Measurements from ENCODE around the gene ANKRD53. TPM values are rescaled to one million over a fixed set of nuclear protein-coding genes. Genes with fewer than 3 reads are reported as not detected.

The ANKRD53 gene
- polyA plus RNA-seq, 1 donor from 2014 or later = not detected

DNA sequence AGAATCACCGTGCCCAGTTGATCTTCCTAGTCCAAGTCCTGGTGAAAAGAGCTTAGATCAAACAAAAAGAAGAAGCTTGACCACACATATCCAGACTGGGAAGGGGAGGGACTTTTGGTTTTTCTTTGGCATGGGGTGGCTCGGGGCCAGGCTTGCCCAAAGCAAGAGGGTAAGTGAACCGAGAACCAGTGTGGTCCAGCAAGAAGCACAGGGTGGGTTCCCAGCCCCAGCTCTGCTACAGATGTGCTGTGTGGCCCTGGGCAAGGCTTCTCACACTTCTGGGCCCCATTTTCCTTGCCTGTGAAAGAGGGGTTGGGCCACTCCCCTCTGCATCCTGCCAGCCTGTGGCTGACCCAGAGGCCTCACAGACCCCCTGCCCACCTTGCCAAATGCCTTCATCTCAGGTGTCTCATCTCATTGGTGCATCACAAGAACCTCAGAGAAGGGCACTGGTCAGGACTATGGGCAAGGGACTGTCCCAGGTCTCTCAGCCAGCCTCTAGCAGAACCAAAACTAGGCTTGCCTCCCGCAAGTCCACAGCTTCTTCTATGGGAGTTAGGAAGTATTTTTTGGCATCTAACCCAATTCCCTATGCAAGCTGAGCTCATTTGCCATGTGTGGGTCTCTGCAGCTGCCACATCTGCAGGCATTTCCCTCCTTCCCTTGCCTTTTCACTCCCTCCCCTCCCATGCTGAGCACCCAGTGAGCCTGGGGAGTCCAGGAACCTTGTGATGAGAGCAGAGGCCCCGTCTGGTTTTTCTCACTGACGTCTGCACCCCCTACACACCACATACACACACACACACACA lies 35.8 kb upstream of the ANKRD53 start:
- H3K27me3 ChIP-seq (ENCODE audit: insufficient read depth, low read depth, low read length) = peaks cover 7% of the 10 kb centered on the region
- no peaks in the 10 kb centered on the region for H3K9me2 ChIP-seq (ENCODE audit: insufficient read depth, low read length)
- H3K4me2 ChIP-seq (ENCODE audit: low read length) = no peak overlapping the region
- no peak overlapping the region for H3K27ac ChIP-seq (ENCODE audit: low read length)
- H3K79me2 ChIP-seq (replicated peaks; ENCODE audit: insufficient read depth, low read length) = no peaks in the 10 kb centered on the region
- no peak overlapping the region for H3K9ac ChIP-seq (ENCODE audit: low read length)
- H2AFZ ChIP-seq (ENCODE audit: low read depth, low read length) = no peak overlapping the region
- no peaks in the 10 kb centered on the region for H3K9me3 ChIP-seq (ENCODE audit: low read length)
- H3F3A ChIP-seq (ENCODE audit: insufficient read depth, low read length, poor library complexity, severe bottlenecking) = no peaks in the 10 kb centered on the region
- H3K4me3 ChIP-seq (ENCODE audit: low read length) = no peak overlapping the region
- no peaks in the 10 kb centered on the region for H3K36me3 ChIP-seq (ENCODE audit: insufficient read depth, low read length)
- no peaks in the 10 kb centered on the region for H4K20me1 ChIP-seq (ENCODE audit: insufficient read depth)
- TF ChIP-seq RAD21 (conservative IDR thresholded peaks at IDR 0.05) (no peak), POLR2AphosphoS5 (IDR thresholded peaks at IDR 0.05) (no peak), CTCF (IDR thresholded peaks at IDR 0.05; ENCODE audit: poor library complexity, severe bottlenecking) (no peak), TAF1 (IDR thresholded peaks at IDR 0.05; ENCODE audit: low read depth) (no peak), REST (IDR thresholded peaks at IDR 0.05; ENCODE audit: borderline replicate concordance) (no peak), EP300 (conservative IDR thresholded peaks at IDR 0.05; ENCODE audit: poor library complexity, severe bottlenecking) (no peak), MXI1 (conservative IDR thresholded peaks at IDR 0.05; ENCODE audit: poor library complexity, severe bottlenecking) (no peak), EZH2 (IDR thresholded peaks at IDR 0.05; ENCODE audit: borderline replicate concordance, insufficient read depth, low read length, poor library complexity, severe bottlenecking) (no peak), SMC3 (conservative IDR thresholded peaks at IDR 0.05; ENCODE audit: poor library complexity) (no peak)

DNA sequence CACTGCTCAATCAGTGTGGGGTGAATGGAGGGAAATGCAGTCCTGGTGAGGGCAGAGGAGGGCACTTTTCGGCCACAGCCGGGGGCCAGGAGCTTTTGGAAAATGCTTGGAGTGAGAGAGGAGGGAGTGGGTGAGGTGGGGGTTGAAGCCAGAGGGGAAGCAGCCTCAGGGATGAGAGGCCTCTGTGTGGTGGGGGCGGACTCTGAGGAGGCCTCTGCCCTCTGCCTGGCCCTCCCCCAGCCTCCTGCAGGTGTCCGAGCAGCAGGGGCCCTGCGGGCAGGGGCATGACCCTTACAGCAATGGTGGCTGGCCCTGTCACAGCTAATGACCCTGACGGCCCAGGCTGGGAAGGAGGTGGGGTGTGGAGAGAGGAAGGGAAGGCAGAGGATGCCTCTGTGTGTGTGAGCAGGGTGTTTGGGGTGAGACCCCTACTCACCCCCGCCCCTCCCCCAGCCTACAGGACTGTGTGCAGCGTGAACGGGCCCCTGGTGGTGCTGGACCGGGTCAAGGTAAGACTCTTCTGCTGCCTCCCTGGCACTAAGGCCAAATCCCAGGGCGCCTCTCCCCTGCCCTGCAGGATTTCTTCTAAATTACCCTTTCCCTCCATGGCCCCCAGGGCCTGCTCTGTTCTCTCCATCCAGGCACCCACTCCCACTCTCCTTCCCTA lies 35.1 kb upstream of the ANKRD53 start:
- Histone ChIP-seq H3F3A (ENCODE audit: insufficient read depth, low read length, poor library complexity, severe bottlenecking) (no peaks in the 10 kb centered on the region), H3K9ac (ENCODE audit: low read length) (no peak overlapping the region), H4K20me1 (ENCODE audit: insufficient read depth) (no peaks in the 10 kb centered on the region), H3K36me3 (ENCODE audit: insufficient read depth, low read length) (no peaks in the 10 kb centered on the region), H3K4me2 (ENCODE audit: low read length) (no peak overlapping the region), H3K27ac (ENCODE audit: low read length) (no peak overlapping the region), H3K27me3 (ENCODE audit: insufficient read depth, low read depth, low read length) (peaks cover 15% of the 10 kb centered on the region), H3K9me3 (ENCODE audit: low read length) (no peaks in the 10 kb centered on the region), H3K9me2 (ENCODE audit: insufficient read depth, low read length) (no peaks in the 10 kb centered on the region), H3K4me3 (ENCODE audit: low read length) (no peak overlapping the region), H2AFZ (ENCODE audit: low read depth, low read length) (no peak overlapping the region), H3K79me2 (replicated peaks; ENCODE audit: insufficient read depth, low read length) (no peaks in the 10 kb centered on the region)
- TF ChIP-seq TAF1 (IDR thresholded peaks at IDR 0.05; ENCODE audit: low read depth) (no peak), CTCF (IDR thresholded peaks at IDR 0.05; ENCODE audit: poor library complexity, severe bottlenecking) (no peak), SMC3 (conservative IDR thresholded peaks at IDR 0.05; ENCODE audit: poor library complexity) (no peak), EZH2 (IDR thresholded peaks at IDR 0.05; ENCODE audit: borderline replicate concordance, insufficient read depth, low read length, poor library complexity, severe bottlenecking) (no peak), POLR2AphosphoS5 (IDR thresholded peaks at IDR 0.05) (no peak), RAD21 (conservative IDR thresholded peaks at IDR 0.05) (no peak), REST (IDR thresholded peaks at IDR 0.05; ENCODE audit: borderline replicate concordance) (no peak), EP300 (conservative IDR thresholded peaks at IDR 0.05; ENCODE audit: poor library complexity, severe bottlenecking) (no peak), MXI1 (conservative IDR thresholded peaks at IDR 0.05; ENCODE audit: poor library complexity, severe bottlenecking) (no peak)

All from neural cell (in vitro differentiated cells).